ENCODE results near the gene PLCD1. TPM values are rescaled to one million over a fixed set of nuclear protein-coding genes. Genes with fewer than 3 reads are reported as not detected.
"Not testable (repeated sequence)": the region's sequence is repeated elsewhere in the genome, so short reads cannot be mapped to it uniquely, and the experiment has no call there.

The PLCD1 gene
- total RNA-seq, 1 donor from 2014 or later = 16.7 TPM

DNA sequence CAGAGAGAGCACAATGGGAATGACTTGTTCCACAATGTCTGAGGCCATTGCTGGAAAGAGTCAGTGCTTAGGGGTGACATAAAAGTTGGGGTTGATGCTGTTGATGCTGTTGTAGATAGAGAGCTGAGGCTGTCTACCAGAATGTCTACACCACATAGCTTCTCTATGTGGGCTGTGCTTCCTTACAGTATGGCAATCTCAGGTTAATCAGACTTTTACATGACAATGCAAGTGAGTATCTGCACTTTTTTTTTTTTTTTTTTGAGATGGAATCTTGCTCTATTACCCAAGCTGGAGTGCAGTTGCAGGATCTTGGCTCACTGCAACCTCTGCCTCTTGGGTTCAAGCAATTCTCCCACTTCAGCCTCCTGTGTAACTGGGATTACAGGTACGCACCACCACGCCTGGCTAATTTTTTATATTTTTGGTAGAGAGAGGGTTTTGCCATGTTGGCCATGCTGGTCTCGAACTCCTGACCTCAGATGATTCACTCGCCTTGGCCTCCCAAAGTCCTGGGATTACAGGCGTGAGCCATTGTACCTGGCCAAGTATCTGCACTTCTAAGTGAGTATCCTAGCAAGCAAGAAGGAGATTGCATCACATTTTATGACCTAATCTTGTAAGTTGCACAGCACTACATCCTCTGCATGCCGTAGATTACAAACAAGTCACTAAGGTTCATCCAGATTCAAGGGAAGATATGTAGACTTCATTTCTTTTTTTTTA lies 38.2 kb upstream of the PLCD1 start:
- Mint-ChIP-seq H3K27ac (ENCODE audit: unreplicated experiment) (no peak overlapping the region), H3K9me3 (ENCODE audit: unreplicated experiment) (peaks cover 8% of the 10 kb centered on the region), H3K27me3 (ENCODE audit: low read depth, unreplicated experiment) (no peaks in the 10 kb centered on the region), H3K4me1 (ENCODE audit: low read depth, unreplicated experiment) (no peaks in the 10 kb centered on the region), H3K36me3 (ENCODE audit: low read depth, unreplicated experiment) (no peaks in the 10 kb centered on the region), H3K4me3 (ENCODE audit: unreplicated experiment) (no peak overlapping the region)
- Histone ChIP-seq H3K4me2 (ENCODE audit: low read length) (no peak overlapping the region), H3K36me3 (ENCODE audit: insufficient read depth, low read length) (no peaks in the 10 kb centered on the region), H3K4me1 (ENCODE audit: insufficient read depth, low read length) (no peaks in the 10 kb centered on the region), H3K27ac (ENCODE audit: low read depth, low read length) (no peak overlapping the region), H3K9ac (ENCODE audit: low read length) (no peak overlapping the region), H3K79me2 (ENCODE audit: insufficient read depth, low read length) (no peaks in the 10 kb centered on the region), H3K9me3 (ENCODE audit: insufficient read depth, low read depth, low read length) (no peaks in the 10 kb centered on the region), H3K27me3 (ENCODE audit: insufficient read depth, low read length) (peaks cover 7% of the 10 kb centered on the region), H3K4me3 (ENCODE audit: insufficient read depth, low read depth, low read length) (no peak overlapping the region), H4K20me1 (ENCODE audit: insufficient read depth, low read length) (no peaks in the 10 kb centered on the region), H2AFZ (ENCODE audit: low read depth, low read length) (no peak overlapping the region)
- TF ChIP-seq EZH2 (IDR thresholded peaks at IDR 0.05; ENCODE audit: insufficient read depth, low read length) = no peak
- TF ChIP-seq, protein P1, sequence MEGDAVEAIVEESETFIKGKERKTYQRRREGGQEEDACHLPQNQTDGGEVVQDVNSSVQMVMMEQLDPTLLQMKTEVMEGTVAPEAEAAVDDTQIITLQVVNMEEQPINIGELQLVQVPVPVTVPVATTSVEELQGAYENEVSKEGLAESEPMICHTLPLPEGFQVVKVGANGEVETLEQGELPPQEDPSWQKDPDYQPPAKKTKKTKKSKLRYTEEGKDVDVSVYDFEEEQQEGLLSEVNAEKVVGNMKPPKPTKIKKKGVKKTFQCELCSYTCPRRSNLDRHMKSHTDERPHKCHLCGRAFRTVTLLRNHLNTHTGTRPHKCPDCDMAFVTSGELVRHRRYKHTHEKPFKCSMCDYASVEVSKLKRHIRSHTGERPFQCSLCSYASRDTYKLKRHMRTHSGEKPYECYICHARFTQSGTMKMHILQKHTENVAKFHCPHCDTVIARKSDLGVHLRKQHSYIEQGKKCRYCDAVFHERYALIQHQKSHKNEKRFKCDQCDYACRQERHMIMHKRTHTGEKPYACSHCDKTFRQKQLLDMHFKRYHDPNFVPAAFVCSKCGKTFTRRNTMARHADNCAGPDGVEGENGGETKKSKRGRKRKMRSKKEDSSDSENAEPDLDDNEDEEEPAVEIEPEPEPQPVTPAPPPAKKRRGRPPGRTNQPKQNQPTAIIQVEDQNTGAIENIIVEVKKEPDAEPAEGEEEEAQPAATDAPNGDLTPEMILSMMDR (IDR thresholded peaks at IDR 0.05; ENCODE audit: insufficient read depth, low read depth, low read length) = no peak
- FAIRE-seq (no peak), DNase-seq (ENCODE audit: low read depth) (no peak)

DNA sequence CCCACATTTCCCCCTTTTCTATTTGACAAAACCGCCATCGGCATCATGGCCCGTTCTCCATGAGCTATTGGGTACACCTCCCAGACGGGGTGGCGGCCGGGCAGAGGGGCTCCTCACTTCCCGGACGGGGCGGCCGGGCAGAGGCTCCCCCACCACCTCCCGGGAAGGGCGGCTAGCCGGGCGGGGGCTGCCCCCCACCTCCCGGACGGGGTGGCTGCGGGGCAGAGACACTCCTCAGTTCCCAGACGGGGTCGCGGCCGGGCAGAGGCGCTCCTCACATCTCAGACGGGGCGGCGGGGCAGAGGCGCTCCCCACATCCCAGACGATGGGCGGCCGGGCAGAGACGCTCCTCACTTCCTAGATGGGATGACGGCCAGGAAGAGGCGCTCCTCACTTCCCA lies 35.0 kb upstream of the PLCD1 start:
- H3K36me3 Mint-ChIP-seq (ENCODE audit: low read depth, unreplicated experiment) = not testable (repeated sequence)

DNA sequence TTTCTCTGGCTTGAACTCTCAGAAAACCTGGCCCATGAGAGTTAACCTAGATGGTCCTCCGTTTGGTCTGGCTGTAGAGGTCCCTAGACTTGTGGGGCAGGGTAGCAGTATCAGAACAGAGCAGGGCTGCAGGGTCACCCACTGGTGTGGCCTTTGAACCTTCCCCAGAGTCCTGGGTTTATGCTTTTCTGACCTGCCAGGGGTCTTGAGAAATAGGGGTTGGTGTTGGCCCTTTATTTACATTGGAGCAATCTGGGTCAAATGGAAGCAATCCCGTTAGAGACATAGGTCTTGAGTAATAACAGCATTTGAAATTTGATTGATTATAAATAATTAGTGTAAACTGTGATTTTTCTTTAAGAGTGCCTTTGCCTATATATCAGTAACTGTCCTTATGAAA lies 33.4 kb upstream of the PLCD1 start:
- H2AFZ ChIP-seq (ENCODE audit: low read depth, low read length) = no peak overlapping the region
- no peak overlapping the region for H3K9ac ChIP-seq (ENCODE audit: low read length)
- TF ChIP-seq, protein P1 (IDR thresholded peaks at IDR 0.05; ENCODE audit: insufficient read depth, low read depth, low read length) = no peak
- no peak for TF ChIP-seq EZH2 (IDR thresholded peaks at IDR 0.05; ENCODE audit: insufficient read depth, low read length)
- Mint-ChIP-seq H3K27me3 (ENCODE audit: low read depth, unreplicated experiment) (peaks cover 14% of the 10 kb centered on the region), H3K4me3 (ENCODE audit: unreplicated experiment) (no peak overlapping the region), H3K4me1 (ENCODE audit: low read depth, unreplicated experiment) (no peaks in the 10 kb centered on the region), H3K27ac (ENCODE audit: unreplicated experiment) (no peak overlapping the region), H3K9me3 (ENCODE audit: unreplicated experiment) (peaks cover 15% of the 10 kb centered on the region), H3K36me3 (ENCODE audit: low read depth, unreplicated experiment) (no peaks in the 10 kb centered on the region)
- H3K4me2 ChIP-seq (ENCODE audit: low read length) = no peak overlapping the region
- no peaks in the 10 kb centered on the region for H3K79me2 ChIP-seq (ENCODE audit: insufficient read depth, low read length)
- no peaks in the 10 kb centered on the region for H3K9me3 ChIP-seq (ENCODE audit: insufficient read depth, low read depth, low read length)
- no peaks in the 10 kb centered on the region for H4K20me1 ChIP-seq (ENCODE audit: insufficient read depth, low read length)
- H3K4me1 ChIP-seq (ENCODE audit: insufficient read depth, low read length) = no peaks in the 10 kb centered on the region
- H3K4me3 ChIP-seq (ENCODE audit: insufficient read depth, low read depth, low read length) = no peak overlapping the region
- FAIRE-seq = no peak
- no peaks in the 10 kb centered on the region for H3K36me3 ChIP-seq (ENCODE audit: insufficient read depth, low read length)
- DNase-seq (ENCODE audit: low read depth) = no peak
- peaks cover 7% of the 10 kb centered on the region for H3K27me3 ChIP-seq (ENCODE audit: insufficient read depth, low read length)
- H3K27ac ChIP-seq (ENCODE audit: low read depth, low read length) = no peak overlapping the region

More for the DNA sequence above, 35.0 kb upstream of the PLCD1 start:
- H3K79me2 ChIP-seq (ENCODE audit: insufficient read depth, low read length); H3K36me3 ChIP-seq (ENCODE audit: insufficient read depth, low read length); H3K4me2 ChIP-seq (ENCODE audit: low read length); FAIRE-seq; H3K4me1 Mint-ChIP-seq (ENCODE audit: low read depth, unreplicated experiment); H3K9ac ChIP-seq (ENCODE audit: low read length); H4K20me1 ChIP-seq (ENCODE audit: insufficient read depth, low read length); H3K4me1 ChIP-seq (ENCODE audit: insufficient read depth, low read length); H3K9me3 ChIP-seq (ENCODE audit: insufficient read depth, low read depth, low read length); H2AFZ ChIP-seq (ENCODE audit: low read depth, low read length); H3K4me3 ChIP-seq (ENCODE audit: insufficient read depth, low read depth, low read length); H3K27me3 ChIP-seq (ENCODE audit: insufficient read depth, low read length); H3K4me3 Mint-ChIP-seq (ENCODE audit: unreplicated experiment); H3K27ac Mint-ChIP-seq (ENCODE audit: unreplicated experiment); H3K27ac ChIP-seq (ENCODE audit: low read depth, low read length); DNase-seq (ENCODE audit: low read depth): not testable (repeated sequence)
- peaks cover 13% of the 10 kb centered on the region for H3K27me3 Mint-ChIP-seq (ENCODE audit: low read depth, unreplicated experiment)
- peaks cover 15% of the 10 kb centered on the region for H3K9me3 Mint-ChIP-seq (ENCODE audit: unreplicated experiment)
